H9 (cell line): ENCODE measurements around the gene ANGPT4. TPM values are rescaled to one million over a fixed set of nuclear protein-coding genes. Genes with fewer than 3 reads are reported as not detected.

Experiments
- DNase-seq: peaks from one replicate; pipeline ENCODE4 v3.0.0-alpha.2; 2017
- H2AFZ ChIP-seq: one replicate; pipeline ENCODE4 v1.6.1; 2013; ENCODE audit warnings: mild to moderate bottlenecking, low read length, control low read depth, moderate library complexity
- H2AK5ac ChIP-seq: 2 replicates; pipeline ENCODE4 v1.6.1; 2013; ENCODE audit warnings: low read length, control low read depth, mixed read lengths; ENCODE audit not compliant: insufficient read length
- H2BK120ac ChIP-seq: one replicate; pipeline ENCODE4 v1.6.1; 2013; ENCODE audit warnings: low read depth, mild to moderate bottlenecking, low read length, control low read depth, inconsistent platforms; ENCODE audit not compliant: poor library complexity, severe bottlenecking
- H2BK12ac ChIP-seq: 2 replicates; pipeline ENCODE4 v1.6.1; 2013; ENCODE audit warnings: low read length, control low read depth, mixed read lengths, low read depth; ENCODE audit not compliant: insufficient read length
- H2BK15ac ChIP-seq: 2 replicates; pipeline ENCODE4 v1.6.1; 2013; ENCODE audit warnings: low read depth, low read length, control low read depth
- H2BK20ac ChIP-seq: one replicate; pipeline ENCODE4 v1.6.1; 2013; ENCODE audit warnings: low read depth, mild to moderate bottlenecking, low read length, control low read depth, inconsistent platforms; ENCODE audit not compliant: poor library complexity, severe bottlenecking
- H2BK5ac ChIP-seq: 2 replicates; pipeline ENCODE4 v1.6.1; 2013; ENCODE audit warnings: low read length, control low read depth, mixed read lengths; ENCODE audit not compliant: insufficient read length
- H3K14ac ChIP-seq: 2 replicates; pipeline ENCODE4 v1.6.1; 2013; ENCODE audit warnings: low read length, control low read depth; ENCODE audit not compliant: insufficient read depth
- H3K18ac ChIP-seq: 2 replicates; pipeline ENCODE4 v1.6.1; 2013; ENCODE audit warnings: low read depth, mild to moderate bottlenecking, mixed read lengths, low read length, control low read depth; ENCODE audit not compliant: insufficient read length
- H3K23ac ChIP-seq: 2 replicates; pipeline ENCODE4 v1.6.1; 2013; ENCODE audit warnings: low read length, control low read depth, mixed read lengths, low read depth; ENCODE audit not compliant: insufficient read length
- H3K23me2 ChIP-seq: 2 replicates; pipeline ENCODE4 v1.6.1; 2013; ENCODE audit warnings: low read depth, mild to moderate bottlenecking, mixed read lengths, low read length, control low read depth; ENCODE audit not compliant: insufficient read length, poor library complexity, severe bottlenecking
- H3K27ac ChIP-seq: 2 replicates; pipeline ENCODE4 v1.5.1; 2013; ENCODE audit warnings: low read length, control low read depth, mixed read lengths, low read depth; ENCODE audit not compliant: insufficient read length
- H3K27me3 ChIP-seq: 2 replicates; pipeline ENCODE4 v1.6.1; 2013; ENCODE audit warnings: low read length, control low read depth, inconsistent platforms; ENCODE audit not compliant: insufficient read depth
- H3K4ac ChIP-seq: 2 replicates; pipeline ENCODE4 v1.6.1; 2013; ENCODE audit warnings: low read depth, mild to moderate bottlenecking, control low read depth, inconsistent platforms, low read length, moderate library complexity
- H3K4me1 ChIP-seq: 2 replicates; pipeline ENCODE4 v1.6.1; 2013; ENCODE audit warnings: low read length, control low read depth, inconsistent platforms; ENCODE audit not compliant: insufficient read depth
- H3K4me2 ChIP-seq: 2 replicates; pipeline ENCODE4 v1.6.1; 2013; ENCODE audit warnings: low read length, control low read depth, mixed read lengths; ENCODE audit not compliant: insufficient read length, insufficient read depth
- H3K56ac ChIP-seq: 2 replicates; pipeline ENCODE4 v1.6.1; 2013; ENCODE audit warnings: low read depth, mild to moderate bottlenecking, mixed read lengths, low read length, control low read depth; ENCODE audit not compliant: insufficient read length
- H3K79me1 ChIP-seq: 2 replicates; pipeline ENCODE4 v1.6.1; 2013; ENCODE audit warnings: low read depth, mild to moderate bottlenecking, moderate library complexity, low read length, control low read depth, inconsistent platforms; ENCODE audit not compliant: insufficient read depth, poor library complexity, severe bottlenecking
- H3K79me2 ChIP-seq: 2 replicates; pipeline ENCODE4 v1.6.1; 2013; ENCODE audit warnings: low read length, control low read depth, inconsistent platforms; ENCODE audit not compliant: insufficient read depth
- H3K9ac ChIP-seq: 2 replicates; pipeline ENCODE4 v1.6.1; 2013; ENCODE audit warnings: low read length, control low read depth, mixed read lengths; ENCODE audit not compliant: insufficient read length; ENCODE audit errors: extremely low read depth
- H3K9me3 ChIP-seq: one replicate; pipeline ENCODE4 v1.6.1; 2013; ENCODE audit warnings: low read depth, low read length, inconsistent platforms; ENCODE audit not compliant: control insufficient read depth
- H3T11ph ChIP-seq: one replicate; pipeline ENCODE4 v1.6.1; 2013; ENCODE audit warnings: mild to moderate bottlenecking, low read length, control low read depth, inconsistent platforms
- H4K20me1 ChIP-seq: one replicate; pipeline ENCODE4 v1.6.1; 2013; ENCODE audit not compliant: control insufficient read depth, insufficient read length, insufficient read depth
- H4K5ac ChIP-seq: 2 replicates; pipeline ENCODE4 v1.6.1; 2013; ENCODE audit warnings: low read depth, mild to moderate bottlenecking, mixed read lengths, low read length, control low read depth; ENCODE audit not compliant: insufficient read length
- H4K8ac ChIP-seq: replicated peaks from 2 replicates; pipeline ENCODE4 v1.6.1; 2013; ENCODE audit warnings: low read length, control low read depth, mixed read lengths, low read depth; ENCODE audit not compliant: insufficient read length
- H4K91ac ChIP-seq: 2 replicates; pipeline ENCODE4 v1.6.1; 2013; ENCODE audit warnings: low read depth, mild to moderate bottlenecking, moderate library complexity, mixed read lengths, low read length, control low read depth; ENCODE audit not compliant: insufficient read length
- H3K27ac Mint-ChIP-seq, 3 experiments: 2 replicates in 2 of 3; 3 replicates in 1 of 3; pipeline ENCODE4 v1.8.0; 2020 to 2021; ENCODE audit warnings: mixed read lengths in 3 of 3, mild to moderate bottlenecking in 1 of 3, moderate library complexity in 1 of 3
- H3K27me3 Mint-ChIP-seq: 2 replicates; pipeline ENCODE4 v1.8.0; 2021; ENCODE audit warnings: low read depth, mild to moderate bottlenecking, moderate library complexity, mixed read lengths
- H3K36me3 Mint-ChIP-seq, 3 experiments: 2 replicates in 2 of 3; 3 replicates in 1 of 3; pipeline ENCODE4 v1.8.0; 2020 to 2021; ENCODE audit warnings: low read depth in 3 of 3, mixed read lengths in 3 of 3; ENCODE audit not compliant: insufficient read depth in 1 of 3
- H3K4me1 Mint-ChIP-seq, 2 experiments: 2 replicates each; pipeline ENCODE4 v1.8.0; 2020; ENCODE audit warnings: mixed read lengths in 2 of 2
- H3K4me3 Mint-ChIP-seq, 2 experiments: 2 replicates in 1 of 2; 3 replicates in 1 of 2; pipeline ENCODE4 v1.8.0; 2020 to 2021; ENCODE audit warnings: mild to moderate bottlenecking in 2 of 2, mixed read lengths in 2 of 2, moderate library complexity in 1 of 2
- H3K9me3 Mint-ChIP-seq, 2 experiments: 2 replicates in 1 of 2; 3 replicates in 1 of 2; pipeline ENCODE4 v1.8.0; 2020; ENCODE audit warnings: mild to moderate bottlenecking in 2 of 2, mixed read lengths in 2 of 2, moderate library complexity in 1 of 2
- WGBS: extraction: QIAGEN DNeasy Blood & Tissue Kit; methylation state at CpG from one replicate; pipeline ENCODE4 v1.1.7; 2013; ENCODE audit warnings: missing lambda C conversion rate, low lambda C conversion rate, mixed read lengths; ENCODE audit not compliant: insufficient read length; ENCODE audit errors: extremely low coverage; 5-methylcytosine and 5-hydroxymethylcytosine counted together
- total RNA-seq: library from RNA; stranded (reverse); gene quantifications from 2 replicates; pipeline ENCODE4 v1.2.1, GENCODE V29; 2021
- TF ChIP-seq, protein P1 (sequence below): fragments of 200-600 bp; sonication (generic); conservative IDR thresholded peaks from 3 replicates; pipeline ENCODE4 v1.8.0; 2021; ENCODE audit warnings: antibody characterized with exemption, mild to moderate bottlenecking

The ANGPT4 gene
- total RNA-seq, 1 experiment from 2014 or later: 0.11 TPM

DNA sequence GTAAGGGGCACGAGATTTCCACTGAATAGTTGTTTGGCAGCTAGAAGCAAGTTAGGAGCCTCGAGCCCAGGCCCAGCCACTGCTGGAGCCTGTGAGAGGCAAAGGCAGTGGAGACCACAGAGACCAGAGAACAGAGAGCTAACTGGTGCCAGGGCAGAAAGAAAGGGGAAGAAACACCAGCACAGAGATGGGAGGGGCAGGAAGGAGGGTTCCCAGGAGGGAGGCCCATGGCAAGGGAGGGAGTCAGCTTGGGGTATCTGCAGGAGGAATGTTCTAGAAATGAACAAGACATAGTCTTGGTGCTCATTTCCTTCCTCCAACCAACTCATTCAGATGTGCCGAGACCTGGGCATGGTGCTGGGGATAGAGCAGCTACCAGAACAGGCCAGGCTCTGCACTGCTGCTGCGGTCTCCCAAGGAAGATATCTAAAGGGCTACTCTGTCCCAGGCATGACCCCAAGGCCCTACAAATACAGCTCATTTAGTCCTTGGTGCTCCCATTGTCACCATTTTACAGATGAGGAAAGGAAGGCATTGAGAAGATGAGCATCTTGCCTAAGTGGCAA is 10.7 kb downstream of the ANGPT4 start:
- no peak overlapping the region for H2BK20ac ChIP-seq
- H3K79me2 ChIP-seq: no peaks in the 10 kb centered on the region
- no peaks in the 10 kb centered on the region for H3K27me3 ChIP-seq
- Mint-ChIP-seq H3K4me3 (no peak overlapping the region), H3K4me1 (peaks cover 0 to 3% of the 10 kb centered on the region in 2 experiments; a peak in 3 of 4 replicates), H3K9me3 (peaks cover 6 to 8% of the 10 kb centered on the region in 2 experiments; a peak in 3 of 5 replicates), H3K36me3 (no peaks in the 10 kb centered on the region), H3K27me3 (peaks cover 1% of the 10 kb centered on the region; the same call in 1 of the 2 replicates), H3K27ac (no peak overlapping the region; a peak in 1 of 7 replicates)
- H2BK12ac ChIP-seq: no peak overlapping the region
- no peak overlapping the region for H3K4ac ChIP-seq
- H3K4me1 ChIP-seq: no peaks in the 10 kb centered on the region
- H2AK5ac ChIP-seq: no peak overlapping the region
- no peak overlapping the region for H3K4me2 ChIP-seq
- no peak overlapping the region for H2BK120ac ChIP-seq
- no peak overlapping the region for H3K56ac ChIP-seq
- H3K9ac ChIP-seq: no peak overlapping the region
- no peak overlapping the region for H3K23ac ChIP-seq
- no peak for DNase-seq
- H3K79me1 ChIP-seq: no peaks in the 10 kb centered on the region
- TF ChIP-seq, protein P1, sequence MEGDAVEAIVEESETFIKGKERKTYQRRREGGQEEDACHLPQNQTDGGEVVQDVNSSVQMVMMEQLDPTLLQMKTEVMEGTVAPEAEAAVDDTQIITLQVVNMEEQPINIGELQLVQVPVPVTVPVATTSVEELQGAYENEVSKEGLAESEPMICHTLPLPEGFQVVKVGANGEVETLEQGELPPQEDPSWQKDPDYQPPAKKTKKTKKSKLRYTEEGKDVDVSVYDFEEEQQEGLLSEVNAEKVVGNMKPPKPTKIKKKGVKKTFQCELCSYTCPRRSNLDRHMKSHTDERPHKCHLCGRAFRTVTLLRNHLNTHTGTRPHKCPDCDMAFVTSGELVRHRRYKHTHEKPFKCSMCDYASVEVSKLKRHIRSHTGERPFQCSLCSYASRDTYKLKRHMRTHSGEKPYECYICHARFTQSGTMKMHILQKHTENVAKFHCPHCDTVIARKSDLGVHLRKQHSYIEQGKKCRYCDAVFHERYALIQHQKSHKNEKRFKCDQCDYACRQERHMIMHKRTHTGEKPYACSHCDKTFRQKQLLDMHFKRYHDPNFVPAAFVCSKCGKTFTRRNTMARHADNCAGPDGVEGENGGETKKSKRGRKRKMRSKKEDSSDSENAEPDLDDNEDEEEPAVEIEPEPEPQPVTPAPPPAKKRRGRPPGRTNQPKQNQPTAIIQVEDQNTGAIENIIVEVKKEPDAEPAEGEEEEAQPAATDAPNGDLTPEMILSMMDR: no peak
- H4K20me1 ChIP-seq: no peaks in the 10 kb centered on the region
- H2AFZ ChIP-seq: no peak overlapping the region
- no CpG with 5 or more reads among the region's 4 CpGs for WGBS
- no peak overlapping the region for H3K18ac ChIP-seq
- no peak overlapping the region for H2BK5ac ChIP-seq
- no peak overlapping the region for H4K91ac ChIP-seq
- no peak overlapping the region for H3T11ph ChIP-seq
- no peak overlapping the region for H4K5ac ChIP-seq
- no peak overlapping the region for H3K14ac ChIP-seq
- H3K23me2 ChIP-seq: no peaks in the 10 kb centered on the region
- no peak overlapping the region for H2BK15ac ChIP-seq
- H3K9me3 ChIP-seq: no peaks in the 10 kb centered on the region
- H4K8ac ChIP-seq: no peak overlapping the region
- H3K27ac ChIP-seq: no peak overlapping the region
